IPS-20b (cell line): Measurements from ENCODE around the gene KCNQ4.
A peak's percentile ranks its signal among the peaks of the same experiment; 100 is the strongest.

Experiments
- H3K27ac ChIP-seq: one replicate; pipeline ENCODE4 v1.5.1; 2013; ENCODE audit warnings: low read length
- H3K27me3 ChIP-seq: 2 replicates; pipeline ENCODE4 v1.6.1; 2013; ENCODE audit warnings: mild to moderate bottlenecking, low read length, inconsistent platforms; ENCODE audit not compliant: insufficient read depth
- H3K36me3 ChIP-seq: 2 replicates; pipeline ENCODE4 v1.6.1; 2013; ENCODE audit warnings: low read depth, mild to moderate bottlenecking, inconsistent platforms, low read length, moderate library complexity; ENCODE audit not compliant: insufficient read depth
- H3K4me1 ChIP-seq: 2 replicates; pipeline ENCODE4 v1.6.1; 2013; ENCODE audit warnings: mild to moderate bottlenecking, control low read depth, inconsistent platforms, low read length, moderate library complexity; ENCODE audit not compliant: insufficient read depth
- H3K4me3 ChIP-seq: 2 replicates; pipeline ENCODE4 v1.5.1; 2013; ENCODE audit warnings: mild to moderate bottlenecking, low read length, inconsistent platforms
- H3K9ac ChIP-seq: 2 replicates; pipeline ENCODE4 v1.6.1; 2013; ENCODE audit warnings: low read depth, mild to moderate bottlenecking, inconsistent platforms, low read length, moderate library complexity
- H3K9me3 ChIP-seq: 2 replicates; pipeline ENCODE4 v1.6.1; 2013; ENCODE audit warnings: mild to moderate bottlenecking, low read depth, low read length, inconsistent platforms; ENCODE audit not compliant: insufficient read depth

The KCNQ4 gene

DNA sequence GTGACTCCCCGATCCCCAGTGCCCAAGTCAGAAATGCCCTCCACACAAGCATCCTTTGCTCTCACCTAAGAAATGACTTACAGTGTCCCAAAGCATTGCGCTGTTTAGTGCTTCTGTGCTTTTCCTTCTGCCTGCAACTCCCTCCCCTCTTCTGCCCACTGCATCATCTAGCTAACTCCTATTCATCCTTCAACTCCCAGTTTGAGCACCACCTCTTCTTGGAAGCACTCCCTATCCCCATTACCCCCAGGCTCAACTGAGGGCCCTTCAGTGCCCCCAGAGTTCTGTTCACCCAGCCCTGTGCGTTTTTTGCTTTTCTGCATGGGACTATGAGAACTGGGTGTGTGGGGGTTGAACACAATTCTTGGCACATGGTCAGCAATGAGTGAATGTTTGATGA is 10.0 kb downstream of the KCNQ4 start:
- Histone ChIP-seq H3K9ac (no peak overlapping the region), H3K9me3 (no peaks in the 10 kb centered on the region), H3K4me3 (no peak overlapping the region), H3K27me3 (no peaks in the 10 kb centered on the region), H3K4me1 (no peaks in the 10 kb centered on the region), H3K36me3 (no peaks in the 10 kb centered on the region), H3K27ac (no peak overlapping the region)

DNA sequence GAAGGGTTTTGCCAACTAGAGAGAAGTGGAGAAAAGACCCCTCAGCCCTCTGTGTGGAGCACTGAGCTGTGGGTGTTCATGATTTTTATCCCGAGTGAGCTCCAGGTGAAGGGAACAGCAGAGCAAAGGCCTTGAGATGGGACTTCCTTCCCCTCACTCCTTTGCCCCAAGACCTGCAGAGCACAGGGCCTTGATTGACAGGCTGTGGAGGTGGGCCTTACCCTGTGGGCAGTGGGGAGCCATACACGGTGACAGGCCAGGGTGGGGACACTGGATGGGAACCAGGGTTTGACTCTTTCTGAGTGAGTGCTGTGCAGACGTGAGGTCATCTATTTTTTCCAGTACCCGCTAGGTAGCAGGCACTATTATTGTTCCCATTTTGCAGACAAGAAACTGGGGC is 10.5 kb downstream of the KCNQ4 start:
- Histone ChIP-seq H3K9me3 (no peaks in the 10 kb centered on the region), H3K4me3 (no peak overlapping the region), H3K9ac (no peak overlapping the region), H3K27me3 (no peaks in the 10 kb centered on the region), H3K36me3 (no peaks in the 10 kb centered on the region), H3K4me1 (no peaks in the 10 kb centered on the region), H3K27ac (no peak overlapping the region)

GRCh38 chr1:40794974-40795715 is 11.6 kb downstream of the KCNQ4 start:
- no peaks in the 10 kb centered on the region for H3K27me3 ChIP-seq
- no peak overlapping the region for H3K9ac ChIP-seq

GRCh38 chr1:40795811-40796586 is 12.4 kb downstream of the KCNQ4 start:
- Histone ChIP-seq H3K27ac (no peak overlapping the region), H3K9me3 (no peaks in the 10 kb centered on the region), H3K36me3 (no peaks in the 10 kb centered on the region), H3K9ac (no peak overlapping the region), H3K27me3 (peaks cover 8% of the 10 kb centered on the region), H3K4me3 (no peak overlapping the region), H3K4me1 (no peaks in the 10 kb centered on the region; the same call in 1 of the 2 replicates)

More at GRCh38 chr1:40794974-40795715, 11.6 kb downstream of the KCNQ4 start:
- Histone ChIP-seq H3K27ac (no peak overlapping the region), H3K9me3 (no peaks in the 10 kb centered on the region), H3K4me3 (no peak overlapping the region), H3K4me1 (no peaks in the 10 kb centered on the region; the same call in 1 of the 2 replicates), H3K36me3 (no peaks in the 10 kb centered on the region)

DNA sequence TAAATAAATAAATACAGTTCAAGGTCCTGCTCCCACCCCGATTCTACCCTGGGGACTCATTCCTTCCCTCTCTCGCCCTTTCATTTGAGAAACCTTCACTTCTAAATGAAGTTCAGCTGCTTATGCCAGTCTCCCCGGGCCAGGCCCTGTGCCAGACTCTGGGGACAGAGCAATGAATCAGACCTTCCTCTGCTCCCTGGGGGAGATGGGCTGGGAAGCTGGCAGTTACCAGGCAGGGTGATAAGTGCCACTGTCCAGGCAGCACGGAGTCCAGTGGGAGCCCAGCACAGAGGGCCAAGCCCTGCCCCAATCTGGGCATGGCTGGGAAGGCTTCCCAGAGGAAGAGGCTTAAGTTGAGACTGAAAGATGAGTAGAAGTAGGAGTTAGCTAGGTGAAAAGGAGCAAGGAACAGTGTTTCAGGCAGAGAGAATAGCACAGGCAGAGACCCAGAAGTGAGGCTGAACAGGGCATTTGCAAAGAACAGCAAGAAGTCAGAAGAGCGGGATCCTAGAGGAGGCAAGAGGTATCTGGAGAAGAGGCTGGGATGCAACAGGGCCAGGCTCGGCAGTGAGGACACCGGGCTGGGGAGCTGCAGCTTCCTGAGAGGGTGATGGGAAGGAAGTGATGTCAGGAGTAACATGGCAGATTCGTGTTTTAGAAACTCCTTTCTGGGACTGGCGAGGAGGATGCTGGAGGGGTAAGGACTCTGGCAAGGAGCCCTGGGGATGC is 13.5 kb downstream of the KCNQ4 start:
- H3K9ac ChIP-seq: no peak overlapping the region

DNA sequence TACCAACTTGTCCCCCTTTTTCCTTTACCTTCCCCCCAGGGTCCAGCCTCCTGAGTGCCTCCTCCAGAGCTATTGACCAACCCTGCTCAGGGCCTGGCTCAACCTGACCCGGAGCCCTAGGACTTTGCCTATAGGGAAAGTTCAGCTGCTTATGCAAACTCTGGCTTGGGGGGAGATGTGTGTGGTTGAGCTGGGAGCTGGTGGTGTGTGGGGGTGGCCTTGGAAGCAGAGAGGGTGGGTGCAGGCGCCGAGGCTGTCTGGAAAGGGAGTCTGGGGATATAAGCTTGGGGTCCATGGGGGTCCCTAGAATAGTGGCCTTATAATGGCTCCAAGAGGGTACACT is 14.1 kb downstream of the KCNQ4 start:
- no peak overlapping the region for H3K9ac ChIP-seq
- no peaks in the 10 kb centered on the region for H3K9me3 ChIP-seq
- no peak overlapping the region for H3K27ac ChIP-seq
- H3K27me3 ChIP-seq: peaks cover 17% of the 10 kb centered on the region
- H3K4me3 ChIP-seq: no peak overlapping the region
- no peaks in the 10 kb centered on the region for H3K36me3 ChIP-seq
- peaks cover under 1% of the 10 kb centered on the region; the same call in 1 of the 2 replicates for H3K4me1 ChIP-seq

More for the DNA sequence above, 13.5 kb downstream of the KCNQ4 start:
- H3K4me1 ChIP-seq: no peaks in the 10 kb centered on the region; the same call in 1 of the 2 replicates
- no peaks in the 10 kb centered on the region for H3K9me3 ChIP-seq
- H3K4me3 ChIP-seq: no peak overlapping the region
- H3K27me3 ChIP-seq: peaks cover 17% of the 10 kb centered on the region
- H3K27ac ChIP-seq: no peak overlapping the region
- no peaks in the 10 kb centered on the region for H3K36me3 ChIP-seq

- H3K9me3 ChIP-seq: no peaks in the 10 kb centered on the region
- H3K9ac ChIP-seq: no peak overlapping the region
- no peak overlapping the region for H3K4me3 ChIP-seq
- peaks cover 17% of the 10 kb centered on the region for H3K27me3 ChIP-seq
- no peak overlapping the region for H3K27ac ChIP-seq
- no peaks in the 10 kb centered on the region for H3K36me3 ChIP-seq
- H3K4me1 ChIP-seq: peaks cover 10% of the 10 kb centered on the region; the same call in 1 of the 2 replicates
Measured at GRCh38 chr1:40798366-40799281, 15.0 kb downstream of the KCNQ4 start.

GRCh38 chr1:40799351-40799867 is 15.8 kb downstream of the KCNQ4 start:
- Histone ChIP-seq H3K4me1 (peaks cover 14% of the 10 kb centered on the region), H3K27ac (no peak overlapping the region), H3K9me3 (no peaks in the 10 kb centered on the region), H3K36me3 (no peaks in the 10 kb centered on the region), H3K4me3 (no peak overlapping the region), H3K9ac (no peak overlapping the region), H3K27me3 (peaks cover 17% of the 10 kb centered on the region)

GRCh38 chr1:40801742-40802077 is 18.1 kb downstream of the KCNQ4 start:
- peak overlapping the region; percentile 61; the same call in 1 of the 2 replicates for H3K4me3 ChIP-seq
- no peak overlapping the region; the same call in 1 of the 2 replicates for H3K9ac ChIP-seq

DNA sequence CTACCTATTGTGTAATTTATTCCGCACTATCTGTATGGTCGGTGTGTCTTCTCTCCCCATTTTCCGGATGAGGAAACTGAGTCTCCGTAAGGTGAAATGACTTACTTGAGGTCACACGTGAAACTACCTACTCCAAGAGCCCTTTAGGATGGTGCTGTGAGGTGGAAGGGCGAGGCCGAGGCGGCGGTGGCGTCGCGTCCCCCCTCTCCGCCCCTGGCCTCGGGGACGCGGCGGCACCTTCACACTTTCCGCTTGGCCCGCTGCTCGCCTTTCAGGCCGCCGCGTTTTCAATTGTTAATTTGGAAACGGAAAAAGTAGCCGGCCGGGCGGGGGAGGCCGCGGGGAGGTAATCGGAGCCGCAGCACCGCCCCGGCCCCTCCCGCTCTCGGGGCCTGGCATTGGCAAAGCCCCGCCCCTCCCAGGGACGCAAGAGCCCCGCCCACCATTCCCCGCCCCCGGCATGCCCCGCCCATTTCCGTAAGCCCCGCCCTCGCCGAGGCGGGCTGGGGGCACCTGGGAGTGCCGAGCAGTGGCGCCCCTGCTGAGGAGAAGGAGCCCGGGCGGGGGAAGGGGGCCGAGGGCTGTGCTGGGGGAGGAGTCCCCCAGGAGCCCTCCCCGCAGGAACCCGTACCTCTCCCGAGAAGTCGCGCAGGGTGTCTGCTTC is 18.6 kb downstream of the KCNQ4 start:
- H3K9me3 ChIP-seq: no peaks in the 10 kb centered on the region
- peaks cover 17% of the 10 kb centered on the region for H3K27me3 ChIP-seq
- H3K4me3 ChIP-seq: peak overlapping the region; percentile 61
- no peak overlapping the region; the same call in 1 of the 2 replicates for H3K9ac ChIP-seq
- no peaks in the 10 kb centered on the region for H3K36me3 ChIP-seq
- H3K27ac ChIP-seq: no peak overlapping the region
- H3K4me1 ChIP-seq: peaks cover 14% of the 10 kb centered on the region

More at GRCh38 chr1:40801742-40802077, 18.1 kb downstream of the KCNQ4 start:
- H3K36me3 ChIP-seq: no peaks in the 10 kb centered on the region
- peaks cover 14% of the 10 kb centered on the region for H3K4me1 ChIP-seq
- peaks cover 17% of the 10 kb centered on the region for H3K27me3 ChIP-seq
- H3K27ac ChIP-seq: no peak overlapping the region
- no peaks in the 10 kb centered on the region for H3K9me3 ChIP-seq
